GM12801 (cell line): ENCODE measurements around the gene RASSF1.

ENCODE experiments used
- TF ChIP-seq, protein P1 (sequence below): IDR thresholded peaks from one replicate; pipeline ENCODE4 v1.5.1; 2011; ENCODE audit warnings: control low read depth; ENCODE audit not compliant: insufficient read length; ENCODE audit errors: extremely low read depth

Gene RASSF1

DNA sequence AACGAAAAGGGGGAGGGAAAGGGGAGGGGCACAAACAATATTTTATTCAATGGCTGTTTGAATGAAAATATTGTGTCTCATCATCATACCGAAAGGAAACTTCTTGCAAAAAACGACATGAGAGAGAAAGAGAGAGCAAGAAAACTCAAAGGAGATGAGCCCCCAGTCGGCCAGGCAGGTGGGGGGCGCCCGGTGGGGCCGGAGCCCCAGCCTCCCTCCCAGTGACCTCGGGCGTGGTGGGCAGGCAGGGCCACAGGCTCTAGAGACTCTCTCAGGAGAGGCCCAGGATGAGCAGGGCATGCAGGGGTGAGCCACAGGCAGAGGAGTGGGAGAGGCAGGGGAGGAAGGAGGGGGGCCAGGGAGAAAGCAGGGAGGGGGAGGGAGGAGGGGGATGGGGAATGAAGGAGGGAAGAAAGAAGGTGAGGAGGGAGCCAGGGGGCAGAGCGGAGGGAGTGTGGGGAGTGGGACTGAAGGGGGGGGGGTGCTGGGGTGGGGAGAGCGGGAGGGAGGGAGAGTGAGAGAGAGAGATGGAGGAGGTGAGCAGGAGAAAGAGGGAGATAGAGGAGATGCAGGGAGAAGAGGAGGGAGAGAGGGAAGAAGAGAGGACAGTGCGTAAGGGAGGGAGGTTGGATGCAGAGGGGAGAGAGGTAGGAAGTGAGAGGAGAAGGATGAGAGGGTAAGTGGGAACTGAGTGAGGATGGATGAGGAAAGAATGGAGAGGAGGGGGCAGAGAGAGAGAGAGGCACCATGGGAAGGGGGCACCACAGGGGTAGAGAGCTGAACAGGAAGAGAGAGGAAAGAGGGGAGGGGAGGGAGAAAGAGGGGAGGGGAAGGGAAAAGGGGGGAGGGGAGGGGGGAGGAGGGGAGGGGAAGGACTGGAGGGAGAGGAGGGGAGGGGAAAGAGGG lies 32.8 kb upstream of the RASSF1 start:
- TF ChIP-seq, protein P1, sequence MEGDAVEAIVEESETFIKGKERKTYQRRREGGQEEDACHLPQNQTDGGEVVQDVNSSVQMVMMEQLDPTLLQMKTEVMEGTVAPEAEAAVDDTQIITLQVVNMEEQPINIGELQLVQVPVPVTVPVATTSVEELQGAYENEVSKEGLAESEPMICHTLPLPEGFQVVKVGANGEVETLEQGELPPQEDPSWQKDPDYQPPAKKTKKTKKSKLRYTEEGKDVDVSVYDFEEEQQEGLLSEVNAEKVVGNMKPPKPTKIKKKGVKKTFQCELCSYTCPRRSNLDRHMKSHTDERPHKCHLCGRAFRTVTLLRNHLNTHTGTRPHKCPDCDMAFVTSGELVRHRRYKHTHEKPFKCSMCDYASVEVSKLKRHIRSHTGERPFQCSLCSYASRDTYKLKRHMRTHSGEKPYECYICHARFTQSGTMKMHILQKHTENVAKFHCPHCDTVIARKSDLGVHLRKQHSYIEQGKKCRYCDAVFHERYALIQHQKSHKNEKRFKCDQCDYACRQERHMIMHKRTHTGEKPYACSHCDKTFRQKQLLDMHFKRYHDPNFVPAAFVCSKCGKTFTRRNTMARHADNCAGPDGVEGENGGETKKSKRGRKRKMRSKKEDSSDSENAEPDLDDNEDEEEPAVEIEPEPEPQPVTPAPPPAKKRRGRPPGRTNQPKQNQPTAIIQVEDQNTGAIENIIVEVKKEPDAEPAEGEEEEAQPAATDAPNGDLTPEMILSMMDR: no peak

DNA sequence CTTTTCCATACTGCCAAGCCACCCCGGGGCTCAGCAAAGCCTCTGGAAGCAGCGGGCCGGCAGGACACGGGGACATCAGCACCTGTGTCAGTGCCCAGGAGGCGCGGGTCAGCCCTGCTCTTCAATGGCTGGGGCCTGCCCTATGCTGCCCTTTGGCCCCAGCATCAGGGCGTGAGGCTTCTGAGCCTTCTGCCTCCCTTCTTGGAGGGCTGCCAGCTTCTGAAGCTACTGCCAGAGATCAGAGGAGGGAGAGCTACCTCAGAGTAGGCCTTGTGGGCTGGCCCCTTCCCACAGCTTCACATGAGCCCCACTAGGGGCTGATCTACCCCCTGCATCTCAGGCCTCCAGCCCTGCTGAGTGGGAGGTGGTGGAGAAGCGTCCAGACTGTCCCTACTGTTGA lies 31.7 kb upstream of the RASSF1 start:
- TF ChIP-seq, protein P1: no peak

DNA sequence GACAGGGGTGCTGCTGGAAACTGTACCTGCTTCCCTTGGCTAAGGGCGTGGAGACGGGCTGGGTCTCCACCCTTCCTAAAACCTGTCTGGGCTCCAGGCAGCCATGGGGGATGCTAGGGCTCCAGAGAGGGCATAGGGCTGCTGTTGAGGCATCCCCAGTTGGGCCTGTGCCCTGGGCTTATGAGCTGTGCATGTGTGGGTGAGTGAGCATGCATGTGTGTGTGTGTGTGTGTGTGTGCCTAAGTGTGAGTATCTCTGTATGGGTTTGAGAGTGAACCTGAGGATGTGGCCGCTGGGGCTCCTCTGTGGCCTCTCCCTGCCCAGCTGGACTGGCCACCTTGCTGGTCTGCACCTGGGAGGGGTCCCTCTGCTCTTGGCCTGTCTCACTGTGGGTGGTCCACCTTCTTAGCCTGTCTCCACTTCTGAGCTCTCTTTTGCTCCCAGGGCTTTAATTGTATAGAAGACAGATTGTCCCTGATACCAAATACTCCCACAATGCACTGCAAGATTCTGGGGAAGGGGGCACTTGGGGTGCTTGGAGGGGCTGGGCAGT lies 30.6 kb upstream of the RASSF1 start:
- TF ChIP-seq, protein P1: no peak

DNA sequence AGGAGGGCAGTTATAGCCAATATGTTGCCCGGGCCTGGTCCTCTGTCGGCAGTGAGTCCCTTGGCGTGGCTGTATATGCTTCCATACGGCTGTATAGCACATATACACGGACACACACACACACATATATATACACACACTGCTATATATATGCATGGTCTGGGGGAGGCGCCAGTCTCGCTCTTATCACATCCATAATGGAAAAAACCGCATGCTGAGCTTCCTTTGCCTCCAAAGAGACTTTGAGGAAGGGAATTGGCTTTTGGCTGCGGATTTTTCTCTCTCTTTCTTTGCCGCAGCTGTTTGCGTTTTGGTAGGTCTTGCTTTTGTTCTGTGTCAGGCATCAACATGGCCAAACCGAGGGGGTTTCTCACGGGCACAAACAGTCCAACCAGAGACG lies 30.0 kb upstream of the RASSF1 start:
- TF ChIP-seq, protein P1: no peak

DNA sequence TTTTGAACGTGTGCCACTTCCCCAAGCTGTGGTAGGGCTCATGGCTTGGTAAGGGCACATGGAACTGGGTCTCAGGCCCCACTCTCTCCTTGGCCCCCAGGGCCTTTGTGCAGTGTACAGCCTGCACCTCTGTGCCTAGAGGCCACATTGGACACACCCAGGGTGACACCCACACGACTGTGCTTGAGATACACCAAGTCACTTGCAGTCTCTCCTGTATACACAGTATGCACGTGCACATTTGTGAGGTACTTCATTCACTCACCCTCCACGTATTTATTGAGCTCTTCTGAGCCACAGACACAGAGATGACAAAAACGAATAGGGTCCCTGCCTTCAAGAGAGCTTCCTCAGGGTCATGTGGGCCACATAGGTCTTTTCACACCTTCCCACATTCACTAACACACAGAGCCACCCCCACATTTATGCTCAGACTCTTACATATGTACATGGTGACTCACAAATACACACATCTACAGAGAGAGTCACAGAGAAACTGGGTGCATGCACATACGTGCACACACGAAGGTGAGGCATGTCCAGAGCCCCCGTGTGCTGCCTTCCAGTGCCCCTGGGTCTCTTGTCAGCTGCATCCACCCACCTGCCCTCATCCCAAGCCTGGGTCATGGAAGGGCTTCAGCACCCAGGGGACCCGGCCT lies 28.5 kb upstream of the RASSF1 start:
- TF ChIP-seq, protein P1: no peak

DNA sequence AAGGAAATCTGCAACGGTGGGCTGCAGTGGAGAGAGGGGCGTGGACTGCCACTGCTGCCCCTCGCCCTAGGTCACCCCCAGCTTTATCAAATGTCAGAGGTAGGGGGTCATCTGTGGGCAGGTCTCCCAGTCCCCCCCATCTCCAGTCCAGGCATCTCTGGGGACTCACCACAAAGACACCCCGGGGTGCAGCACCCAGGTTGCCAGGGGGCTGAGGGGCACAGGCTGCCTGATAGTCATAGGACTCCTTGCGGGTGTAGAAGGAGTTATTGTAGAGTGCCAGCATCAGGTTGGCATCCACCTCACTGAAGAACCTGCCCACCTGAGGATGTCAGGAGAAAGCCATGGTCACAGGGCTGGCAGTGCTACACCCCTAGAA lies 25.2 kb upstream of the RASSF1 start:
- TF ChIP-seq, protein P1: no peak

DNA sequence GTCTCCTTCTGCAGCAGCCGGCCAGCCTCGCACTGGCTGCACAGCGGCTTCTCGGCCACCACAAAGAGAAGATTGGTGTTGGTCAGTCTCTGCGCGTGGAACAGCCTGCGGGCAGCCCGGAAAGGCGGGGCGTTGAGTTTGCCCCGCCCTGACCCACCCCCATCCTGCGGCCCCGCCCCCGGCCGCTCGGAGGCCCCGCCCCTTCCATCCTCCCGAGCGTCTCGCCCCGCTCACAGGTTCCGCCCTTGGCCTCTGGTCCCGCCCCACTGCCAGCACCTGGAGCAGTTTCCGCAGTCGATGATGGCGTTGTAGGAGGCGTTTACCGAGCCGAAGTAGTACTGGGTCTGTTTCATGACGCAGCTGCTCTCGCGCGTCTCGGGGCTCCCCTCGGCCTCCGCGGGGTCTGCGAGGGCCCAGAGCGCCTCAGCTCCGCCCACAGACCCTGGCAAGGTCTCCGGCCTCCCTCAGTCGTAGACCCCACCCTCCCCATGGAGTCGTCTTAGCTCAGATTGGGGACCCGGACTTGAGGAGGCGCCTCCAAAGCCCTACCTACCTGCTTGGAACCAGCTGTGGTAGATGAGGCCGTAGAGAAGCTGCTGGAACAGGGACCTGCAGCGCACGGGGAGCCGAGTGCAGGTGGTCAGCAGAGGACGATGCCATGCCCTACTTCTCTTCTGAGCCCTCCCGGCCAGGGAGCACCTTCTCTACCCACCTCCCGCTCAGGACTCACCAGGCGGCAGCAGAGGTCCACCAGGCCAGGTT lies 24.6 kb upstream of the RASSF1 start:
- TF ChIP-seq, protein P1: no peak
